SK-N-SH treated with all-trans-retinoic acid at 6 μM for 48 hours (cell line): ENCODE data around the gene LGMN.

Experiments
- ZFP3 ChIP-seq: fragments of 250-450 bp; sonication (Bioruptor Pico); IDR thresholded peaks from 2 replicates; pipeline ENCODE4 v1.5.0; 2020; ENCODE audit warnings: mild to moderate bottlenecking, moderate library complexity
- ZNF70 ChIP-seq: fragments of 450-650 bp; formaldehyde crosslinking; IDR thresholded peaks from 2 replicates; pipeline ENCODE4 v1.5.0; 2020; ENCODE audit warnings: mild to moderate bottlenecking, moderate library complexity

DNA sequence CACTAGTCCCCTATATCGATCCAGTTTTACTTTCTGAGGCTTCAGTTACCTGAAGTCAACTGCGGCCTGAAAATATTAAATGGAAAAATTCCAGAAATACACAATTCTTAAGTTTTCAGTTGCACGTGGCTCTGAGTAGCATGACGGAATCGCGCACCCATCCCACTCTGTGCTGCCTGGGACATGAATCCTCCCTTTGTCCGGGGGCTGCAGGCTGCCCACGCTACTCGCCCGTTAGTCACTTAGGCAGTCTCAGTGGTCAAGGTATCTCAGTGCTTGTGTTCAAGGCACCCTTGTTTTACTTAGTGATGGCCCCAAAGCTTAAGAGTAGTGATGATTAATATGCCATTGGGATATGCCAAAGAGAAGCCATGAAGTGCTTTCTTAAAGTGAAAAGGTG lies 46.6 kb downstream of the LGMN start:
- no peak for TF ChIP-seq ZFP3 (CRISPR knock-in tag)
- no peak for TF ChIP-seq ZNF70 (CRISPR knock-in tag)
